B cell (primary cell): ENCODE measurements around the gene AEBP2. TPM values are rescaled to one million over a fixed set of nuclear protein-coding genes. Genes with fewer than 3 reads are reported as not detected.

Source experiments
- ATAC-seq: fragments of 200-7000 bp; cut with Tn5 transposase; one replicate; pipeline ENCODE4 v1.10.0; 2021; ENCODE audit warnings: low read depth, mild to moderate bottlenecking, moderate number of reproducible peaks, moderate library complexity
- CTCF ChIA-PET: fragments of 350-600 bp; sonication (Branson Sonifier 250); formaldehyde crosslinking; loops from one replicate; lab custom pipeline; 2021; ENCODE audit warnings: antibody characterized with exemption, inconsistent platforms; lab: Charles Lee
- POLR2A ChIA-PET: fragments of 350-600 bp; sonication (Branson Sonifier 250); formaldehyde crosslinking; loops from one replicate; lab custom pipeline; 2021; ENCODE audit warnings: antibody characterized with exemption; lab: Charles Lee
- DNase-seq: peaks from one replicate; pipeline ENCODE4 v3.0.0; 2013
- H2AFZ ChIP-seq: 2 replicates; pipeline ENCODE4 v1.6.1; 2012; ENCODE audit warnings: mild to moderate bottlenecking, low read depth, low read length; ENCODE audit not compliant: insufficient read depth, poor library complexity, severe bottlenecking
- H3K27ac ChIP-seq, 2 donors: 1 replicate in 1 of 2; 2 replicates in 1 of 2; pipeline ENCODE4 v1.5.1; 2012 to 2013; ENCODE audit warnings: low read length in 2 of 2, mild to moderate bottlenecking in 2 of 2, moderate library complexity in 1 of 2
- H3K27me3 ChIP-seq, 4 experiments: fragments of 200-600 bp in 1 of 4; sonication (generic) in 1 of 4; replicated peaks in 1 of 4; 1 replicate in 2 of 4; 2 replicates in 2 of 4; pipeline versions ENCODE4 v1.6.1 to v1.7.0; 2013 to 2016; ENCODE audit warnings: low read length in 3 of 4, mild to moderate bottlenecking in 2 of 4, mixed read lengths in 1 of 4, moderate library complexity in 1 of 4; ENCODE audit not compliant: insufficient read depth in 4 of 4, control insufficient read depth in 3 of 4; ENCODE audit errors: control extremely low read depth in 1 of 4
- H3K36me3 ChIP-seq, 2 experiments: replicated peaks in 1 of 2; 1 replicate in 1 of 2; 2 replicates in 1 of 2; pipeline versions ENCODE4 v1.6.1 to v1.7.1; 2013; ENCODE audit warnings: low read length in 1 of 2; ENCODE audit not compliant: insufficient read depth in 2 of 2, control insufficient read depth in 1 of 2; ENCODE audit errors: control extremely low read depth in 1 of 2, extremely low read depth in 1 of 2
- H3K4me1 ChIP-seq, 2 donors: fragments of 200-600 bp in 1 of 2; sonication (generic) in 1 of 2; 1 replicate in 1 of 2; 2 replicates in 1 of 2; pipeline versions ENCODE4 v1.5.1 to v1.6.1; 2013 to 2017; ENCODE audit warnings: low read length in 2 of 2; ENCODE audit not compliant: control insufficient read depth in 2 of 2, insufficient read depth in 2 of 2
- H3K4me2 ChIP-seq: replicated peaks from 2 replicates; pipeline ENCODE3; 2012; ENCODE audit warnings: mild to moderate bottlenecking, low read depth, low read length; ENCODE audit not compliant: poor library complexity, severe bottlenecking
- H3K4me3 ChIP-seq, 5 experiments: fragments of 200-600 bp in 1 of 5; sonication (generic) in 1 of 5; 1 replicate in 3 of 5; 2 replicates in 2 of 5; pipeline versions ENCODE4 v1.5.1 to v1.7.0; 2011 to 2016; ENCODE audit warnings: low read length in 4 of 5, mild to moderate bottlenecking in 4 of 5, low read depth in 2 of 5, control low read depth in 1 of 5, moderate library complexity in 1 of 5; ENCODE audit not compliant: insufficient read depth in 1 of 5; ENCODE audit errors: control extremely low read depth in 1 of 5, extremely low read depth in 1 of 5
- H3K79me2 ChIP-seq: fragments of 200-600 bp; sonication (generic); one replicate; pipeline ENCODE4 v1.6.0; 2016; ENCODE audit warnings: low read length; ENCODE audit not compliant: control insufficient read depth, insufficient read depth
- H3K9ac ChIP-seq: fragments of 200-600 bp; sonication (generic); 2 replicates; pipeline ENCODE4 v1.6.1; 2017; ENCODE audit warnings: mild to moderate bottlenecking, low read length, moderate library complexity
- H3K9me3 ChIP-seq, 3 donors: one replicate each; pipeline versions ENCODE4 v1.6.1 to v1.7.1; 2013; ENCODE audit warnings: low read length in 2 of 3; ENCODE audit not compliant: control insufficient read depth in 2 of 3, insufficient read depth in 1 of 3; ENCODE audit errors: control extremely low read depth in 1 of 3
- H4K20me1 ChIP-seq: 2 replicates; pipeline ENCODE4 v1.6.0; 2012; ENCODE audit warnings: mild to moderate bottlenecking, low read length; ENCODE audit not compliant: insufficient read depth, control insufficient read depth, poor library complexity, severe bottlenecking
- H3K27ac Mint-ChIP-seq: one replicate; pipeline ENCODE4 v1.8.0; 2021; ENCODE audit warnings: mixed read lengths
- H3K27me3 Mint-ChIP-seq: one replicate; pipeline ENCODE4 v1.8.0; 2021; ENCODE audit warnings: mixed read lengths
- H3K4me1 Mint-ChIP-seq: one replicate; pipeline ENCODE4 v1.8.0; 2021; ENCODE audit warnings: mixed read lengths
- H3K4me3 Mint-ChIP-seq: one replicate; pipeline ENCODE4 v1.8.0; 2021; ENCODE audit warnings: mixed read lengths
- H3K9me3 Mint-ChIP-seq: one replicate; pipeline ENCODE4 v1.8.0; 2022; ENCODE audit warnings: mixed read lengths; ENCODE audit not compliant: insufficient read depth
- CTCF ChIP-seq: fragments of 200-600 bp; IDR thresholded peaks from one replicate; pipeline ENCODE4 v1.8.0; 2022; ENCODE audit warnings: antibody characterized with exemption, mild to moderate bottlenecking
- EZH2 ChIP-seq: IDR thresholded peaks from 2 replicates; pipeline ENCODE4 v1.6.1; 2012; ENCODE audit warnings: borderline replicate concordance, low read depth, mild to moderate bottlenecking, moderate library complexity, low read length; ENCODE audit not compliant: insufficient read depth, poor library complexity, severe bottlenecking
- WGBS: methylation state at CpG from one replicate; pipeline ENCODE4 v1.1.5; 2013; ENCODE audit warnings: missing lambda C conversion rate; ENCODE audit not compliant: insufficient coverage; 5-methylcytosine and 5-hydroxymethylcytosine counted together
- intact Hi-C: fragments of 100-400 bp; cut with micrococcal nuclease; formaldehyde crosslinking; loops from one replicate; pipeline ENCODE4 v1.10.0; 2022
- polyA plus RNA-seq: library from polyadenylated mRNA; depleted of rRNA; stranded (reverse); fragments of >200 nt; gene quantifications from 2 replicates; pipeline ENCODE4 v1.2.3, GENCODE V29; 2012
- total RNA-seq, 2 donors: library from RNA; stranded (reverse); fragments of 120-200 nt in 1 of 2; gene quantifications; 1 replicate in 1 of 2; 2 replicates in 1 of 2; pipeline versions ENCODE4 v1.2.3 to v1.2.4, GENCODE V29; 2013 to 2022

The AEBP2 gene
- total and polyA plus RNA-seq, 2 donors (not counting 1 experiment from before 2014, with no cell fraction given), result 12.1 to 67.8 TPM

GRCh38 chr12:19499030-19499429, 59.7 kb downstream of the AEBP2 start:
- no peak overlapping the region for H3K4me2 ChIP-seq
- WGBS, result 100% methylated on average over 1 of the region's 4 CpGs
- H2AFZ ChIP-seq, result no peak overlapping the region
- POLR2A ChIA-PET, result no interaction called here
- H3K36me3 ChIP-seq, result peaks cover 10 to 40% of the 10 kb centered on the region in 2 experiments
- H3K9ac ChIP-seq, result no peak overlapping the region
- H3K4me1 ChIP-seq, result no peaks in the 10 kb centered on the region
- H3K4me1 Mint-ChIP-seq, result peaks cover 2% of the 10 kb centered on the region
- peaks cover 9% of the 10 kb centered on the region for H4K20me1 ChIP-seq
- H3K9me3 ChIP-seq, result no peaks in the 10 kb centered on the region
- intact Hi-C loops, result no loop called here
- no peak for TF ChIP-seq EZH2
- TF ChIP-seq CTCF, result no peak
- H3K4me3 ChIP-seq, result no peak overlapping the region
- ATAC-seq, result no peak
- peaks cover 46% of the 10 kb centered on the region for H3K79me2 ChIP-seq
- CTCF ChIA-PET, result no interaction called here
- no peaks in the 10 kb centered on the region for H3K27me3 Mint-ChIP-seq
- H3K27ac Mint-ChIP-seq, result no peak overlapping the region
- DNase-seq, result no peak
- no peak overlapping the region for H3K4me3 Mint-ChIP-seq
- H3K27me3 ChIP-seq, result no peaks in the 10 kb centered on the region
- no peak overlapping the region for H3K27ac ChIP-seq
- peaks cover 2% of the 10 kb centered on the region for H3K9me3 Mint-ChIP-seq

DNA sequence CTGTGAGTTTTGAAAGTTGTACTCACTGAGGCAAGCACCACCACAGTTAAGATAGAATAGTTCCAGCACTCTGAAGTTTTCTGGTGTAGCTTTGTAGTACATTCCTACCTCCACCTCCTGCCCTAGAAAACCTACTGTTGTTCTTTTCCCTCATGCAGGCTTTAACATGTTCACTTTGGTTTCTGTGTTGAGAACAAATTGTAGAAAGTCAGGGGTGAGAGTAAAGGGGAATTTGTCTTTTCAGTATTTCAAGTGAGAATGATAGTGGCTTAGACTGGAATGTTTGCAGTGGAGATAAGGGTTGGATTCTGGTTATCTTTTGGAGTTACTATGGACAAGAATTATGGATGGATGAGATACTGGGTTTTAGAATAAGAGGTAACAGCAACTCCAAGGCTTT, 67.2 kb downstream of the AEBP2 start:
- ATAC-seq (no peak), DNase-seq (no peak)
- POLR2A ChIA-PET, result no interaction called here
- Histone ChIP-seq H3K36me3 (peaks cover 4 to 31% of the 10 kb centered on the region in 2 experiments), H3K4me2 (no peak overlapping the region), H4K20me1 (peaks cover 47% of the 10 kb centered on the region), H3K27ac (no peak overlapping the region), H3K79me2 (peaks cover 48% of the 10 kb centered on the region), H2AFZ (no peak overlapping the region), H3K9me3 (no peaks in the 10 kb centered on the region), H3K27me3 (no peaks in the 10 kb centered on the region), H3K4me3 (no peak overlapping the region), H3K4me1 (no peaks in the 10 kb centered on the region), H3K9ac (no peak overlapping the region)
- Mint-ChIP-seq H3K4me3 (no peak overlapping the region), H3K4me1 (peaks cover 8% of the 10 kb centered on the region), H3K9me3 (peaks cover 2% of the 10 kb centered on the region), H3K27ac (no peak overlapping the region), H3K27me3 (no peaks in the 10 kb centered on the region)
- CTCF ChIA-PET, result interaction anchor here (0.6 kb wide), 1 partner anchor 213 kb away, joined by 3 read pairs; no protein-coding TSS in a partner anchor
- no peak for TF ChIP-seq CTCF
- TF ChIP-seq EZH2, result no peak
- intact Hi-C loops, result no loop called here
